Measurements from ENCODE around the gene MINDY3.

GRCh38 chr10:15742102-15742501, 118.2 kb downstream of the MINDY3 start:
- no peak for TF ChIP-seq CTCF (IDR thresholded peaks at IDR 0.05 in 8 of 11, conservative IDR thresholded peaks at IDR 0.05 in 3 of 11)
- no peak for TF ChIP-seq POLR2AphosphoS5 (IDR thresholded peaks at IDR 0.05)

All from spleen (tissue), 7 donors.